OCI-LY3 (cell line): ENCODE results near the gene GABRB3.

Experiments
- H2AFZ ChIP-seq: fragments of 200-600, 300-600 bp; shearing (Covaris generic); 2 replicates; pipeline ENCODE4 v1.6.0; 2014; ENCODE audit warnings: antibody characterized with exemption, low read depth, low read length
- H3K27ac ChIP-seq: fragments of 200-600, 300-600 bp; sonication (generic); 2 replicates; pipeline ENCODE4 v1.5.1; 2014; ENCODE audit warnings: mild to moderate bottlenecking, low read length, moderate library complexity, mixed read lengths
- H3K27me3 ChIP-seq: fragments of 200-600, 300-600 bp; sonication (generic); 2 replicates; pipeline ENCODE4 v1.6.1; 2014; ENCODE audit warnings: low read depth, low read length, mixed read lengths
- H3K36me3 ChIP-seq: fragments of 200-600, 300-600 bp; sonication (generic); replicated peaks from 2 replicates; pipeline ENCODE3; 2014; ENCODE audit warnings: low read depth, low read length, mixed read lengths
- H3K4me1 ChIP-seq: fragments of 300-600, 200-600 bp; sonication (generic); 2 replicates; pipeline ENCODE4 v1.6.1; 2014; ENCODE audit warnings: low read length, mixed read lengths
- H3K4me2 ChIP-seq: fragments of 200-600, 300-600 bp; sonication (generic); 2 replicates; pipeline ENCODE4 v1.6.1; 2014; ENCODE audit warnings: low read length, mixed read lengths
- H3K4me3 ChIP-seq: fragments of 300-600, 200-600 bp; sonication (generic); 2 replicates; pipeline ENCODE4 v1.5.1; 2014; ENCODE audit warnings: antibody characterized with exemption, mild to moderate bottlenecking, low read length, moderate library complexity
- H3K79me2 ChIP-seq: fragments of 300-600, 200-600 bp; shearing (Covaris generic); 2 replicates; pipeline ENCODE4 v1.6.1; 2014; ENCODE audit warnings: mild to moderate bottlenecking, low read length, mixed read lengths
- H3K9ac ChIP-seq: fragments of 300-600, 200-600 bp; shearing (Covaris generic); 2 replicates; pipeline ENCODE4 v1.6.0; 2014; ENCODE audit warnings: mild to moderate bottlenecking, low read length, moderate library complexity
- H3K9me3 ChIP-seq: fragments of 200-600, 300-600 bp; shearing (Covaris generic); 2 replicates; pipeline ENCODE4 v1.6.1; 2014; ENCODE audit warnings: low read length, mixed read lengths; ENCODE audit not compliant: insufficient read depth
- H4K20me1 ChIP-seq: fragments of 200-600, 300-600 bp; sonication (generic); 2 replicates; pipeline ENCODE4 v1.6.1; 2016; ENCODE audit warnings: low read length, mixed read lengths; ENCODE audit not compliant: insufficient read depth
- EZH2phosphoT487 ChIP-seq: fragments of 200-600 bp; shearing (Covaris generic); IDR thresholded peaks from 2 replicates; pipeline ENCODE4 v1.6.1; 2018; ENCODE audit warnings: antibody characterized with exemption, mixed run types, low read depth
- TF ChIP-seq, protein P1 (sequence below): fragments of 200-600, 300-600 bp; sonication (generic); IDR thresholded peaks from 2 replicates; pipeline ENCODE4 v1.5.1; 2014; ENCODE audit warnings: antibody characterized with exemption, low read length, low read depth

The GABRB3 gene

DNA sequence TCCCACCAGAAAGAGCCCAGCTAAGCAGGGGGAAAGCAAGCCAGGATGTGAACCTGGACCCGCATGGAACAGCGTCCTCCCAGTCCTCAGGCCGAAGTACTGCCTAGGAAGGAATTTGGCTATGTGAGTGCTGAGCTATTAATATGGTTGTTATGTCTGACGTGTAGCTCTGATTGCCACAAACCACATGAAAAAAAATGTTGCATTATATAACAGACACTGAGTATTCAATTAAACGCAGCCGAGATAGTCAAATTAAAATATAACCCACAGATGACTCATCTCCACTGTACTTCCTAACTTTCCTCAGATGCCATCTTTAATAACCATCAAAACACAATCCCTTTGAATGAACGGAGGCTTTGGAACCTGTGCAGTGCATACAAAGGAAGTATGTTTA, 111.1 kb downstream of the GABRB3 start:
- TF ChIP-seq, protein P1, sequence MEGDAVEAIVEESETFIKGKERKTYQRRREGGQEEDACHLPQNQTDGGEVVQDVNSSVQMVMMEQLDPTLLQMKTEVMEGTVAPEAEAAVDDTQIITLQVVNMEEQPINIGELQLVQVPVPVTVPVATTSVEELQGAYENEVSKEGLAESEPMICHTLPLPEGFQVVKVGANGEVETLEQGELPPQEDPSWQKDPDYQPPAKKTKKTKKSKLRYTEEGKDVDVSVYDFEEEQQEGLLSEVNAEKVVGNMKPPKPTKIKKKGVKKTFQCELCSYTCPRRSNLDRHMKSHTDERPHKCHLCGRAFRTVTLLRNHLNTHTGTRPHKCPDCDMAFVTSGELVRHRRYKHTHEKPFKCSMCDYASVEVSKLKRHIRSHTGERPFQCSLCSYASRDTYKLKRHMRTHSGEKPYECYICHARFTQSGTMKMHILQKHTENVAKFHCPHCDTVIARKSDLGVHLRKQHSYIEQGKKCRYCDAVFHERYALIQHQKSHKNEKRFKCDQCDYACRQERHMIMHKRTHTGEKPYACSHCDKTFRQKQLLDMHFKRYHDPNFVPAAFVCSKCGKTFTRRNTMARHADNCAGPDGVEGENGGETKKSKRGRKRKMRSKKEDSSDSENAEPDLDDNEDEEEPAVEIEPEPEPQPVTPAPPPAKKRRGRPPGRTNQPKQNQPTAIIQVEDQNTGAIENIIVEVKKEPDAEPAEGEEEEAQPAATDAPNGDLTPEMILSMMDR, result no peak
- TF ChIP-seq EZH2phosphoT487, result no peak
- Histone ChIP-seq H3K4me2 (no peak overlapping the region), H3K36me3 (no peaks in the 10 kb centered on the region), H3K4me1 (no peaks in the 10 kb centered on the region), H3K9me3 (no peaks in the 10 kb centered on the region), H4K20me1 (no peaks in the 10 kb centered on the region), H3K9ac (no peak overlapping the region), H3K4me3 (no peak overlapping the region), H3K27me3 (no peaks in the 10 kb centered on the region), H3K27ac (no peak overlapping the region), H3K79me2 (no peaks in the 10 kb centered on the region), H2AFZ (no peak overlapping the region)

DNA sequence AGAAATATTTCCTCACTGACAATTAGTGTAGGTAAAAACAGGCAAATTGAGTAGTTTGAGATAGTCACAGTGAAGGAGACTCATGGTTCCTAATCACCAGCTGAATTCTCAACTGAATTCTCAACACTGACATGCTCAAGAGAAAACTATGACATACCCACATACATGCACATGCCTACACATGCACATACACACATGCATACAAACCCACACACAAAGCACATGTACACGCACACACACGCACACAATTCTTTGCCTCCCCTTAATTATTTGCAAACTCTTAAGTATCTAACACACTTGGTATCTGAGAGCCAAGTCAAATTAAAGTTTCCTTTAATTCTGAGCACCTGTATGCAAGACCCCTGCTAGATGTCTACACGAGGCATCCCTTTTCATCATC, 111.8 kb downstream of the GABRB3 start:
- no peak overlapping the region for H3K4me3 ChIP-seq
- no peaks in the 10 kb centered on the region for H3K27me3 ChIP-seq
- H3K4me2 ChIP-seq, result no peak overlapping the region
- no peaks in the 10 kb centered on the region for H3K79me2 ChIP-seq
- no peak overlapping the region for H3K9ac ChIP-seq
- H3K36me3 ChIP-seq, result no peaks in the 10 kb centered on the region
- H4K20me1 ChIP-seq, result no peaks in the 10 kb centered on the region
- no peaks in the 10 kb centered on the region for H3K9me3 ChIP-seq
- H3K4me1 ChIP-seq, result no peaks in the 10 kb centered on the region
- no peak for TF ChIP-seq EZH2phosphoT487
- TF ChIP-seq, protein P1, result no peak
- H3K27ac ChIP-seq, result no peak overlapping the region
- no peak overlapping the region for H2AFZ ChIP-seq

DNA sequence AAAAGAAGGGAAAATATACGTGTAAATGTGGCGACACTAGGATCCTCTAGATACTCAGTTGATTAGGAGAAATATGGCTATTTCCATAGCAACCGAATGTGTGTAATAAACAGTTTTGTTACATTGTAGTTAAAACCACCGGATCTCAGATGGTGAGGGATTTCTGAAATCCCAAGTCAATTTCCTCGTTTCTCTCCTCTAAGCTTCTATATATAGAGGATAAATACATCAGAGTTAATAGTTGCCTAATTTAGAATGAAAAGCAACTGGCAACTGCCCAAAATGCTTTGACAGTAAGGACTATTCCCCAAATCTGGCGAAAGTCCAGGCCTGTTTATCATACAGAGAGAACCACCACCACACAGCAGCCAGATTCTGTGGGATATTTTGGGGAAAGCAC, 112.6 kb downstream of the GABRB3 start:
- Histone ChIP-seq H3K9me3 (no peaks in the 10 kb centered on the region), H3K27ac (no peak overlapping the region), H3K4me2 (no peak overlapping the region), H3K79me2 (no peaks in the 10 kb centered on the region), H3K4me1 (no peaks in the 10 kb centered on the region), H3K27me3 (no peaks in the 10 kb centered on the region), H3K36me3 (no peaks in the 10 kb centered on the region), H3K9ac (no peak overlapping the region), H2AFZ (no peak overlapping the region), H3K4me3 (no peak overlapping the region), H4K20me1 (no peaks in the 10 kb centered on the region)
- TF ChIP-seq, protein P1, result no peak
- TF ChIP-seq EZH2phosphoT487, result no peak

DNA sequence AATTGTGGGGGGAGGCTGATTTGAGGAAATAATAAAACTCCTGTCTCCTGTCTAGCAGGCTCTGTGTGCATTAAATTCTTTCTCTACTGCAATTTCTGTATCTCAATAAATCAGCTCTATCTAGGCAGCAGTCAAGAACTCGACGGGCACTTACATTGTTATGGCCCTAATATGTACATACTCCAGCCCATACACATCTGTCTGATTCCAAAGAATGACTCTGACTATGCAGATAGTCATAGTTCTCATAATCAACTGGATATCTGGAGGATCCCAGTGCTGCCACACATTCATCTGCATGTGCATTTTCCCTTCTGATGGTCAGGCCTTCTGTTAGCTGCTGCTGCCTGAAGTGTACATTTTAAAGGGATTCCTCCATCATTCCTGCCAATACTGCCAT, 114.6 kb downstream of the GABRB3 start:
- Histone ChIP-seq H3K27ac (no peak overlapping the region), H4K20me1 (no peaks in the 10 kb centered on the region), H3K36me3 (no peaks in the 10 kb centered on the region), H3K9ac (no peak overlapping the region), H3K9me3 (no peaks in the 10 kb centered on the region), H3K4me1 (no peaks in the 10 kb centered on the region), H2AFZ (no peak overlapping the region), H3K4me3 (no peak overlapping the region), H3K79me2 (no peaks in the 10 kb centered on the region), H3K27me3 (no peaks in the 10 kb centered on the region), H3K4me2 (no peak overlapping the region)
- TF ChIP-seq, protein P1, result no peak
